H9 (cell line): ENCODE results near the gene MICALL2. TPM values are rescaled to one million over a fixed set of nuclear protein-coding genes. Genes with fewer than 3 reads are reported as not detected.

ENCODE experiments used
- DNase-seq: peaks from one replicate; pipeline ENCODE4 v3.0.0-alpha.2; 2017
- H2AFZ ChIP-seq: one replicate; pipeline ENCODE4 v1.6.1; 2013; ENCODE audit warnings: mild to moderate bottlenecking, low read length, control low read depth, moderate library complexity
- H2AK5ac ChIP-seq: 2 replicates; pipeline ENCODE4 v1.6.1; 2013; ENCODE audit warnings: low read length, control low read depth, mixed read lengths; ENCODE audit not compliant: insufficient read length
- H2BK120ac ChIP-seq: one replicate; pipeline ENCODE4 v1.6.1; 2013; ENCODE audit warnings: low read depth, mild to moderate bottlenecking, low read length, control low read depth, inconsistent platforms; ENCODE audit not compliant: poor library complexity, severe bottlenecking
- H2BK12ac ChIP-seq: 2 replicates; pipeline ENCODE4 v1.6.1; 2013; ENCODE audit warnings: low read length, control low read depth, mixed read lengths, low read depth; ENCODE audit not compliant: insufficient read length
- H2BK15ac ChIP-seq: 2 replicates; pipeline ENCODE4 v1.6.1; 2013; ENCODE audit warnings: low read depth, low read length, control low read depth
- H2BK20ac ChIP-seq: one replicate; pipeline ENCODE4 v1.6.1; 2013; ENCODE audit warnings: low read depth, mild to moderate bottlenecking, low read length, control low read depth, inconsistent platforms; ENCODE audit not compliant: poor library complexity, severe bottlenecking
- H2BK5ac ChIP-seq: 2 replicates; pipeline ENCODE4 v1.6.1; 2013; ENCODE audit warnings: low read length, control low read depth, mixed read lengths; ENCODE audit not compliant: insufficient read length
- H3K14ac ChIP-seq: 2 replicates; pipeline ENCODE4 v1.6.1; 2013; ENCODE audit warnings: low read length, control low read depth; ENCODE audit not compliant: insufficient read depth
- H3K18ac ChIP-seq: 2 replicates; pipeline ENCODE4 v1.6.1; 2013; ENCODE audit warnings: low read depth, mild to moderate bottlenecking, mixed read lengths, low read length, control low read depth; ENCODE audit not compliant: insufficient read length
- H3K23ac ChIP-seq: 2 replicates; pipeline ENCODE4 v1.6.1; 2013; ENCODE audit warnings: low read length, control low read depth, mixed read lengths, low read depth; ENCODE audit not compliant: insufficient read length
- H3K23me2 ChIP-seq: 2 replicates; pipeline ENCODE4 v1.6.1; 2013; ENCODE audit warnings: low read depth, mild to moderate bottlenecking, mixed read lengths, low read length, control low read depth; ENCODE audit not compliant: insufficient read length, poor library complexity, severe bottlenecking
- H3K27ac ChIP-seq: 2 replicates; pipeline ENCODE4 v1.5.1; 2013; ENCODE audit warnings: low read length, control low read depth, mixed read lengths, low read depth; ENCODE audit not compliant: insufficient read length
- H3K27me3 ChIP-seq: 2 replicates; pipeline ENCODE4 v1.6.1; 2013; ENCODE audit warnings: low read length, control low read depth, inconsistent platforms; ENCODE audit not compliant: insufficient read depth
- H3K4ac ChIP-seq: 2 replicates; pipeline ENCODE4 v1.6.1; 2013; ENCODE audit warnings: low read depth, mild to moderate bottlenecking, control low read depth, inconsistent platforms, low read length, moderate library complexity
- H3K4me1 ChIP-seq: 2 replicates; pipeline ENCODE4 v1.6.1; 2013; ENCODE audit warnings: low read length, control low read depth, inconsistent platforms; ENCODE audit not compliant: insufficient read depth
- H3K4me2 ChIP-seq: 2 replicates; pipeline ENCODE4 v1.6.1; 2013; ENCODE audit warnings: low read length, control low read depth, mixed read lengths; ENCODE audit not compliant: insufficient read length, insufficient read depth
- H3K56ac ChIP-seq: 2 replicates; pipeline ENCODE4 v1.6.1; 2013; ENCODE audit warnings: low read depth, mild to moderate bottlenecking, mixed read lengths, low read length, control low read depth; ENCODE audit not compliant: insufficient read length
- H3K79me1 ChIP-seq: 2 replicates; pipeline ENCODE4 v1.6.1; 2013; ENCODE audit warnings: low read depth, mild to moderate bottlenecking, moderate library complexity, low read length, control low read depth, inconsistent platforms; ENCODE audit not compliant: insufficient read depth, poor library complexity, severe bottlenecking
- H3K79me2 ChIP-seq: 2 replicates; pipeline ENCODE4 v1.6.1; 2013; ENCODE audit warnings: low read length, control low read depth, inconsistent platforms; ENCODE audit not compliant: insufficient read depth
- H3K9ac ChIP-seq: 2 replicates; pipeline ENCODE4 v1.6.1; 2013; ENCODE audit warnings: low read length, control low read depth, mixed read lengths; ENCODE audit not compliant: insufficient read length; ENCODE audit errors: extremely low read depth
- H3K9me3 ChIP-seq: one replicate; pipeline ENCODE4 v1.6.1; 2013; ENCODE audit warnings: low read depth, low read length, inconsistent platforms; ENCODE audit not compliant: control insufficient read depth
- H3T11ph ChIP-seq: one replicate; pipeline ENCODE4 v1.6.1; 2013; ENCODE audit warnings: mild to moderate bottlenecking, low read length, control low read depth, inconsistent platforms
- H4K20me1 ChIP-seq: one replicate; pipeline ENCODE4 v1.6.1; 2013; ENCODE audit not compliant: control insufficient read depth, insufficient read length, insufficient read depth
- H4K5ac ChIP-seq: 2 replicates; pipeline ENCODE4 v1.6.1; 2013; ENCODE audit warnings: low read depth, mild to moderate bottlenecking, mixed read lengths, low read length, control low read depth; ENCODE audit not compliant: insufficient read length
- H4K8ac ChIP-seq: replicated peaks from 2 replicates; pipeline ENCODE4 v1.6.1; 2013; ENCODE audit warnings: low read length, control low read depth, mixed read lengths, low read depth; ENCODE audit not compliant: insufficient read length
- H4K91ac ChIP-seq: 2 replicates; pipeline ENCODE4 v1.6.1; 2013; ENCODE audit warnings: low read depth, mild to moderate bottlenecking, moderate library complexity, mixed read lengths, low read length, control low read depth; ENCODE audit not compliant: insufficient read length
- H3K27ac Mint-ChIP-seq, 3 experiments: 2 replicates in 2 of 3; 3 replicates in 1 of 3; pipeline ENCODE4 v1.8.0; 2020 to 2021; ENCODE audit warnings: mixed read lengths in 3 of 3, mild to moderate bottlenecking in 1 of 3, moderate library complexity in 1 of 3
- H3K27me3 Mint-ChIP-seq: 2 replicates; pipeline ENCODE4 v1.8.0; 2021; ENCODE audit warnings: low read depth, mild to moderate bottlenecking, moderate library complexity, mixed read lengths
- H3K36me3 Mint-ChIP-seq, 3 experiments: 2 replicates in 2 of 3; 3 replicates in 1 of 3; pipeline ENCODE4 v1.8.0; 2020 to 2021; ENCODE audit warnings: low read depth in 3 of 3, mixed read lengths in 3 of 3; ENCODE audit not compliant: insufficient read depth in 1 of 3
- H3K4me1 Mint-ChIP-seq, 2 experiments: 2 replicates each; pipeline ENCODE4 v1.8.0; 2020; ENCODE audit warnings: mixed read lengths in 2 of 2
- H3K4me3 Mint-ChIP-seq, 2 experiments: 2 replicates in 1 of 2; 3 replicates in 1 of 2; pipeline ENCODE4 v1.8.0; 2020 to 2021; ENCODE audit warnings: mild to moderate bottlenecking in 2 of 2, mixed read lengths in 2 of 2, moderate library complexity in 1 of 2
- H3K9me3 Mint-ChIP-seq, 2 experiments: 2 replicates in 1 of 2; 3 replicates in 1 of 2; pipeline ENCODE4 v1.8.0; 2020; ENCODE audit warnings: mild to moderate bottlenecking in 2 of 2, mixed read lengths in 2 of 2, moderate library complexity in 1 of 2
- CTCF ChIP-seq: fragments of 200-600 bp; sonication (generic); conservative IDR thresholded peaks from 3 replicates; pipeline ENCODE4 v1.8.0; 2021; ENCODE audit warnings: antibody characterized with exemption, mild to moderate bottlenecking
- WGBS: extraction: QIAGEN DNeasy Blood & Tissue Kit; methylation state at CpG from one replicate; pipeline ENCODE4 v1.1.7; 2013; ENCODE audit warnings: missing lambda C conversion rate, low lambda C conversion rate, mixed read lengths; ENCODE audit not compliant: insufficient read length; ENCODE audit errors: extremely low coverage; 5-methylcytosine and 5-hydroxymethylcytosine counted together
- total RNA-seq: library from RNA; stranded (reverse); gene quantifications from 2 replicates; pipeline ENCODE4 v1.2.1, GENCODE V29; 2021

The MICALL2 gene
- total RNA-seq, 1 experiment from 2014 or later = 7.1 TPM

GRCh38 chr7:1457949-1458682 is 1.2 kb downstream of the MICALL2 start:
- Histone ChIP-seq H2AFZ (no peak overlapping the region), H3K4me1 (no peaks in the 10 kb centered on the region; the same call in 1 of the 2 replicates), H3K27me3 (no peaks in the 10 kb centered on the region), H3K14ac (no peak overlapping the region; the same call in 1 of the 2 replicates), H3K27ac (no peak overlapping the region), H3K18ac (no peak overlapping the region), H3K79me1 (no peaks in the 10 kb centered on the region), H4K8ac (no peak overlapping the region), H3K23me2 (peaks cover 8% of the 10 kb centered on the region), H2BK20ac (no peak overlapping the region), H2AK5ac (no peak overlapping the region), H3K79me2 (no peaks in the 10 kb centered on the region), H4K91ac (no peak overlapping the region), H3K23ac (no peak overlapping the region), H3K56ac (no peak overlapping the region), H3K4me2 (peak overlapping the region; percentile 91), H3K9me3 (no peaks in the 10 kb centered on the region), H2BK12ac (no peak overlapping the region), H2BK15ac (no peak overlapping the region), H3T11ph (no peak overlapping the region), H2BK5ac (no peak overlapping the region), H2BK120ac (no peak overlapping the region), H4K20me1 (no peaks in the 10 kb centered on the region), H3K4ac (no peak overlapping the region), H3K9ac (no peak overlapping the region), H4K5ac (no peak overlapping the region)
- H3K36me3 Mint-ChIP-seq = no peaks in the 10 kb centered on the region
- H3K27ac Mint-ChIP-seq = no peak overlapping the region
- no peak for DNase-seq
- TF ChIP-seq CTCF = no peak
- no peaks in the 10 kb centered on the region for H3K9me3 Mint-ChIP-seq
- no CpG with 5 or more reads among the region's 23 CpGs for WGBS
- peak overlapping the region; percentile 48 to 75 for H3K4me3 Mint-ChIP-seq
- H3K27me3 Mint-ChIP-seq = peaks cover 5% of the 10 kb centered on the region
- peaks cover 12 to 37% of the 10 kb centered on the region in 2 experiments for H3K4me1 Mint-ChIP-seq
